Gastroesophageal sphincter (tissue), 3 donors: ENCODE results near the gene PLEKHG3.

Experiments
- EP300 ChIP-seq: sonication (generic); formaldehyde crosslinking; IDR thresholded peaks from one replicate; pipeline ENCODE4 v1.6.1; 2017; ENCODE audit warnings: antibody characterized with exemption, mild to moderate bottlenecking
- POLR2A ChIP-seq, 2 donors: fragments of 450-650 bp; IDR thresholded peaks; one replicate each; pipeline ENCODE4 v1.6.1; 2017; ENCODE audit warnings: antibody characterized with exemption in 2 of 2, mild to moderate bottlenecking in 2 of 2, moderate library complexity in 1 of 2
- POLR2AphosphoS5 ChIP-seq: sonication (generic); formaldehyde crosslinking; IDR thresholded peaks from one replicate; pipeline ENCODE4 v1.6.1; 2017; ENCODE audit warnings: antibody characterized with exemption
- TF ChIP-seq, protein P1 (sequence below), 4 experiments: fragments of 200-600 bp in 2 of 4; fragments of 450-650 bp in 2 of 4; sonication (generic) in 1 of 4; IDR thresholded peaks; one replicate each; pipeline ENCODE4 v1.5.1; 2017 to 2019; ENCODE audit warnings: antibody characterized with exemption in 4 of 4, mild to moderate bottlenecking in 2 of 4, moderate library complexity in 2 of 4

GRCh38 chr14:64795211-64795610, 91.0 kb downstream of the PLEKHG3 start:
- TF ChIP-seq POLR2A (IDR thresholded peaks at IDR 0.05) (no peak), POLR2AphosphoS5 (no peak), EP300 (no peak)
- TF ChIP-seq, protein P1, sequence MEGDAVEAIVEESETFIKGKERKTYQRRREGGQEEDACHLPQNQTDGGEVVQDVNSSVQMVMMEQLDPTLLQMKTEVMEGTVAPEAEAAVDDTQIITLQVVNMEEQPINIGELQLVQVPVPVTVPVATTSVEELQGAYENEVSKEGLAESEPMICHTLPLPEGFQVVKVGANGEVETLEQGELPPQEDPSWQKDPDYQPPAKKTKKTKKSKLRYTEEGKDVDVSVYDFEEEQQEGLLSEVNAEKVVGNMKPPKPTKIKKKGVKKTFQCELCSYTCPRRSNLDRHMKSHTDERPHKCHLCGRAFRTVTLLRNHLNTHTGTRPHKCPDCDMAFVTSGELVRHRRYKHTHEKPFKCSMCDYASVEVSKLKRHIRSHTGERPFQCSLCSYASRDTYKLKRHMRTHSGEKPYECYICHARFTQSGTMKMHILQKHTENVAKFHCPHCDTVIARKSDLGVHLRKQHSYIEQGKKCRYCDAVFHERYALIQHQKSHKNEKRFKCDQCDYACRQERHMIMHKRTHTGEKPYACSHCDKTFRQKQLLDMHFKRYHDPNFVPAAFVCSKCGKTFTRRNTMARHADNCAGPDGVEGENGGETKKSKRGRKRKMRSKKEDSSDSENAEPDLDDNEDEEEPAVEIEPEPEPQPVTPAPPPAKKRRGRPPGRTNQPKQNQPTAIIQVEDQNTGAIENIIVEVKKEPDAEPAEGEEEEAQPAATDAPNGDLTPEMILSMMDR (IDR thresholded peaks at IDR 0.05), result no peak
